GM18951 (cell line): ENCODE measurements around the gene MYOC.
"Not testable (repeated sequence)": the region's sequence is repeated elsewhere in the genome, so short reads cannot be mapped to it uniquely, and the experiment has no call there.

ENCODE experiments used
- POLR2A ChIP-seq: IDR thresholded peaks from 4 replicates; pipeline ENCODE4 v1.6.1; 2011; ENCODE audit warnings: mild to moderate bottlenecking; ENCODE audit not compliant: insufficient read length, insufficient read depth; ENCODE audit errors: extremely low read depth
- in situ Hi-C: fragments of 300-500 bp; cut with MboI; formaldehyde crosslinking; loops from one replicate; pipeline ENCODE4 v1.12.0; 2022; ENCODE audit warnings: low sequenced_read_pairs, mixed read lengths, inconsistent platforms; ENCODE audit not compliant: unreplicated experiment

MYOC gene

GRCh38 chr1:171610385-171610784, 42.1 kb downstream of the MYOC start:
- in situ Hi-C loops: no loop called here
- TF ChIP-seq POLR2A: no peak

- in situ Hi-C loops: no loop called here
- no peak for TF ChIP-seq POLR2A
These were observed 46.0 kb downstream of the MYOC start for GRCh38 chr1:171606402-171606941.

GRCh38 chr1:171603042-171603441, 49.4 kb downstream of the MYOC start:
- in situ Hi-C loops: not testable (repeated sequence)

- TF ChIP-seq POLR2A: no peak
- in situ Hi-C loops: no loop called here
These were observed 51.6 kb downstream of the MYOC start for GRCh38 chr1:171600862-171601261.

- in situ Hi-C loops: not testable (repeated sequence)
These were observed 52.2 kb downstream of the MYOC start for GRCh38 chr1:171600310-171600709.

- no peak for TF ChIP-seq POLR2A
- in situ Hi-C loops: no loop called here
These were observed 55.3 kb downstream of the MYOC start for GRCh38 chr1:171597203-171597602.

- no peak for TF ChIP-seq POLR2A
These were observed 55.8 kb downstream of the MYOC start for GRCh38 chr1:171596705-171597104.

GRCh38 chr1:171596119-171596518, 56.4 kb downstream of the MYOC start:
- in situ Hi-C loops: no loop called here
- no peak for TF ChIP-seq POLR2A

More at GRCh38 chr1:171596705-171597104, 55.8 kb downstream of the MYOC start:
- in situ Hi-C loops: no loop called here

- in situ Hi-C loops: no loop called here
- TF ChIP-seq POLR2A: no peak
These were observed 57.2 kb downstream of the MYOC start for GRCh38 chr1:171595324-171595723.

- no peak for TF ChIP-seq POLR2A
- in situ Hi-C loops: no loop called here
These were observed 62.5 kb downstream of the MYOC start for GRCh38 chr1:171590022-171590421.

- TF ChIP-seq POLR2A: no peak
- in situ Hi-C loops: no loop called here
These were observed 64.3 kb downstream of the MYOC start for GRCh38 chr1:171588230-171588629.

- TF ChIP-seq POLR2A: no peak
- in situ Hi-C loops: no loop called here
These were observed 66.8 kb downstream of the MYOC start for GRCh38 chr1:171585715-171586114.
